Measurements from ENCODE around the gene LRP1B. TPM values are rescaled to one million over a fixed set of nuclear protein-coding genes. Genes with fewer than 3 reads are reported as not detected.

The LRP1B gene
- total RNA-seq, 1 experiment from 2014 or later, result 0.21 TPM

DNA sequence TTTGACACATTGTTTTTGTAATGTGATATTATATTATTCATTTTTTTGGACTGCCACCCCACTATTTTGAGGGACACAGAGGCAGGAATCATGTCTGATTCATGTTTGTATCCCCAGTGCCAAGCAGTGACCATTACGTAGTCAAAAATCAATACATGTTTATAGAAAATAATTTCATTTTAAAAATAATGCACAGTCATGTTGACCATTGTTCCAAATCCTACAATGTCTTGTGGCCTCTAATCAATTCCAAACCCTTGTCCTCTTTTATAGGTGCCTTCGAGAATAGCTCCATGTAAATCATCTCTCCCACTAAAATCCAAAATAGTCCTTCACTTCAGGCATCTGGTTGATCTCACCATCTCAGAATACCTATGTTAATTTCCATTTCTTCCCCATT is 454.7 kb downstream of the LRP1B start:
- no peaks in the 10 kb centered on the region for H3K27me3 Mint-ChIP-seq (ENCODE audit: unreplicated experiment)
- TF ChIP-seq, protein P1, sequence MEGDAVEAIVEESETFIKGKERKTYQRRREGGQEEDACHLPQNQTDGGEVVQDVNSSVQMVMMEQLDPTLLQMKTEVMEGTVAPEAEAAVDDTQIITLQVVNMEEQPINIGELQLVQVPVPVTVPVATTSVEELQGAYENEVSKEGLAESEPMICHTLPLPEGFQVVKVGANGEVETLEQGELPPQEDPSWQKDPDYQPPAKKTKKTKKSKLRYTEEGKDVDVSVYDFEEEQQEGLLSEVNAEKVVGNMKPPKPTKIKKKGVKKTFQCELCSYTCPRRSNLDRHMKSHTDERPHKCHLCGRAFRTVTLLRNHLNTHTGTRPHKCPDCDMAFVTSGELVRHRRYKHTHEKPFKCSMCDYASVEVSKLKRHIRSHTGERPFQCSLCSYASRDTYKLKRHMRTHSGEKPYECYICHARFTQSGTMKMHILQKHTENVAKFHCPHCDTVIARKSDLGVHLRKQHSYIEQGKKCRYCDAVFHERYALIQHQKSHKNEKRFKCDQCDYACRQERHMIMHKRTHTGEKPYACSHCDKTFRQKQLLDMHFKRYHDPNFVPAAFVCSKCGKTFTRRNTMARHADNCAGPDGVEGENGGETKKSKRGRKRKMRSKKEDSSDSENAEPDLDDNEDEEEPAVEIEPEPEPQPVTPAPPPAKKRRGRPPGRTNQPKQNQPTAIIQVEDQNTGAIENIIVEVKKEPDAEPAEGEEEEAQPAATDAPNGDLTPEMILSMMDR (IDR thresholded peaks at IDR 0.05; ENCODE audit: unreplicated experiment), result no peak
- CTCF ChIA-PET, result no interaction called here
- no peak for DNase-seq
- no peak overlapping the region for H3K27ac Mint-ChIP-seq (ENCODE audit: unreplicated experiment)
- H3K4me1 Mint-ChIP-seq (ENCODE audit: low read depth, unreplicated experiment), result no peaks in the 10 kb centered on the region
- H3K36me3 Mint-ChIP-seq (ENCODE audit: insufficient read depth, unreplicated experiment), result no peaks in the 10 kb centered on the region
- intact Hi-C loops (cut with micrococcal nuclease; ENCODE audit: unreplicated experiment), result no loop called here
- no peak overlapping the region for H3K4me3 Mint-ChIP-seq (ENCODE audit: low read depth, unreplicated experiment)
- no TSS peak for BruUV-seq (replicated peaks)
- no peaks in the 10 kb centered on the region for H3K9me3 Mint-ChIP-seq (ENCODE audit: low read depth, unreplicated experiment)

DNA sequence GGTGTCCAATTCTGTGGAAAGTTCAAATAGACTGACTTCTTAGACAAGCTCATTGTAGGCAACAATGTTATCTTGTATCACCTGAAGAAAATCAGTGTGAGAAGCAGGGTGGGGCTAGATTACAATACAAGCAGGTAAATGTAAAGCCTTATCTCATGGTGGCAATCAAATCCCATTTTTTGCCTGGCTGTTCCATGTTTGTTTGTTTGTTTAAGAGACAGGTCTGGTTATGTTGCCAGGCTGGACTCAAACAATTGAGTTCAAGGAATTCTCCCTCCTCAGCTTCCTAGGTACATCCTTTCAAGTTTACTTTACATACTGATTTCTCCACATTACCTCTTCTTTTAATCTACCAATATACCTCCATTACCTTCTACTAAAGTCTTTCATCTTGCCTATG is 464.6 kb downstream of the LRP1B start:
- no peaks in the 10 kb centered on the region for H3K27me3 Mint-ChIP-seq (ENCODE audit: unreplicated experiment)
- no peak overlapping the region for H3K4me3 Mint-ChIP-seq (ENCODE audit: low read depth, unreplicated experiment)
- H3K36me3 Mint-ChIP-seq (ENCODE audit: insufficient read depth, unreplicated experiment), result no peaks in the 10 kb centered on the region
- no TSS peak for BruUV-seq (replicated peaks)
- no peak overlapping the region for H3K27ac Mint-ChIP-seq (ENCODE audit: unreplicated experiment)
- H3K4me1 Mint-ChIP-seq (ENCODE audit: low read depth, unreplicated experiment), result no peaks in the 10 kb centered on the region
- intact Hi-C loops (cut with micrococcal nuclease; ENCODE audit: unreplicated experiment), result no loop called here
- no peak for DNase-seq
- H3K9me3 Mint-ChIP-seq (ENCODE audit: low read depth, unreplicated experiment), result peaks cover 3% of the 10 kb centered on the region
- CTCF ChIA-PET, result no interaction called here
- TF ChIP-seq, protein P1 (IDR thresholded peaks at IDR 0.05; ENCODE audit: unreplicated experiment), result no peak

DNA sequence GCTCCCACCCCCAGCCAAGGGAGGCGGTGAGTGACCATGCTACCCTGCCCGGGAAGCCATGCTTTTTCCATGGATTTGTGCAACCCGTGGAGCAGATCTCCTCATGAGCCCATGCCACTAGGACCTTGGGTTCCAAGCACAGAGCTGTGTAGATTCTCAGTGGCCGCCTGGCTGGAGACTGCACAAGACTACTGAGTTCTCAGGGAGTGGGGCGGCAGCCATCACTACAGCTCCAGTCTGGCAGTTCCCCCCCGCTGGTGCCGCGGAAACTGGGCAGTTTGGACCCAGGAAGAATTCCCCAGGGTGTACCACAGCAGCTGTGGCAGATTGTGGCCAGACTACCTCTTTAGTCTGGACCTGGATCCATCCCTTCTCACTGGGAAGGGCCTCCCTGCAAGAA is 470.6 kb downstream of the LRP1B start:
- BruUV-seq (replicated peaks), result no TSS peak
- Mint-ChIP-seq H3K27me3 (ENCODE audit: unreplicated experiment) (no peaks in the 10 kb centered on the region), H3K27ac (ENCODE audit: unreplicated experiment) (no peak overlapping the region), H3K4me3 (ENCODE audit: low read depth, unreplicated experiment) (no peak overlapping the region), H3K9me3 (ENCODE audit: low read depth, unreplicated experiment) (peaks cover 3% of the 10 kb centered on the region), H3K36me3 (ENCODE audit: insufficient read depth, unreplicated experiment) (no peaks in the 10 kb centered on the region), H3K4me1 (ENCODE audit: low read depth, unreplicated experiment) (no peaks in the 10 kb centered on the region)
- CTCF ChIA-PET, result no interaction called here
- DNase-seq, result no peak
- TF ChIP-seq, protein P1 (IDR thresholded peaks at IDR 0.05; ENCODE audit: unreplicated experiment), result no peak
- intact Hi-C loops (cut with micrococcal nuclease; ENCODE audit: unreplicated experiment), result no loop called here

DNA sequence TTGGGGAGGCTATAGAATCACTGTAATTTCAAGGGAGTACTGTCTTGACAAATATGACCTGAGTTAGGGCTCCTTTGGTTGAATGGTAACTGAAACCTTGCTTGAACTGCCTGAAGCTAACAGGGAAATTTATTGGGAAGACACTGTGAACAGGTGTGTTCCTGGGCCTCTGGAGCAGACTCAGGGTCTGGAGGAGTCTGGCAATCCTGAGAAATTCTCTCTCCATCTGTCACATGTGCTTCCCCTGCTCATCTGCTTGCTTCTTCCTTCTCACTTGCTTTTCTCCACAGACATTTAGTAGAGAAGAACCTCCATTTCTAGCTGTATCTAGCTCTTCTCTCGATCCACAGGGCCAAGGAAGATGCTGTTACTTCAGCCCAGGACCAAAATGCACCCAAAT is 476.5 kb downstream of the LRP1B start:
- no TSS peak for BruUV-seq (replicated peaks)
- intact Hi-C loops (cut with micrococcal nuclease; ENCODE audit: unreplicated experiment), result no loop called here
- Mint-ChIP-seq H3K4me1 (ENCODE audit: low read depth, unreplicated experiment) (no peaks in the 10 kb centered on the region), H3K9me3 (ENCODE audit: low read depth, unreplicated experiment) (peaks cover 4% of the 10 kb centered on the region), H3K4me3 (ENCODE audit: low read depth, unreplicated experiment) (no peak overlapping the region), H3K27me3 (ENCODE audit: unreplicated experiment) (no peaks in the 10 kb centered on the region), H3K36me3 (ENCODE audit: insufficient read depth, unreplicated experiment) (no peaks in the 10 kb centered on the region), H3K27ac (ENCODE audit: unreplicated experiment) (no peak overlapping the region)
- TF ChIP-seq, protein P1 (IDR thresholded peaks at IDR 0.05; ENCODE audit: unreplicated experiment), result no peak
- CTCF ChIA-PET, result interaction anchor here (0.6 kb wide), 1 partner anchor 41 kb away, joined by 4 read pairs; no protein-coding TSS in a partner anchor
- DNase-seq, result no peak
